NB4 (cell line): ENCODE data around the gene PLA2G12B.

Source experiments
- MYC ChIP-seq: IDR thresholded peaks from 2 replicates; pipeline ENCODE4 v1.6.1; 2011; ENCODE audit warnings: low read depth, low read length
- POLR2A ChIP-seq: IDR thresholded peaks from 2 replicates; pipeline ENCODE4 v1.6.1; 2011; ENCODE audit warnings: mild to moderate bottlenecking; ENCODE audit not compliant: insufficient read length; ENCODE audit errors: extremely low read depth
- TF ChIP-seq, protein P1 (sequence below): IDR thresholded peaks from one replicate; pipeline ENCODE4 v1.5.1; 2012; ENCODE audit warnings: low read depth, low read length
- TF ChIP-seq, protein P2 (sequence below): IDR thresholded peaks from 2 replicates; pipeline ENCODE4 v1.6.1; 2011; ENCODE audit warnings: low read depth, low read length

DNA sequence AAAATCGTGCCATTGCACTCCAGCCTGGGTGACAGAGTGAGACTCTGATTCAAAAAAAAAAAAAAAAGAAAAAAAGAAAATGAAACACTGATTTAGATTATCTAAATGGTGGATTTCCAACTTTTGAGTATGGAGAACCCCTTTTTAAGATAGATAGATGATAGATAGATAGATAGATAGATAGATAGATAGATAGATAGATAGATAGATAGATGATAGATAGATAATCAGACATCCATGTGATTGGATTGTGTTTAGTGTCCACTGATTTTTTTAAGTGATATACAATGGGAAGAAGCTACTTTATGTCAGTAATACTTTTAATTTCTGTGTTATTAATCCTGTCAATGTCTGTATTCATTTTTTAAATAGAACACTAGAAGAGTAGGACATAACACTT, 55.1 kb downstream of the PLA2G12B start:
- TF ChIP-seq, protein P1, sequence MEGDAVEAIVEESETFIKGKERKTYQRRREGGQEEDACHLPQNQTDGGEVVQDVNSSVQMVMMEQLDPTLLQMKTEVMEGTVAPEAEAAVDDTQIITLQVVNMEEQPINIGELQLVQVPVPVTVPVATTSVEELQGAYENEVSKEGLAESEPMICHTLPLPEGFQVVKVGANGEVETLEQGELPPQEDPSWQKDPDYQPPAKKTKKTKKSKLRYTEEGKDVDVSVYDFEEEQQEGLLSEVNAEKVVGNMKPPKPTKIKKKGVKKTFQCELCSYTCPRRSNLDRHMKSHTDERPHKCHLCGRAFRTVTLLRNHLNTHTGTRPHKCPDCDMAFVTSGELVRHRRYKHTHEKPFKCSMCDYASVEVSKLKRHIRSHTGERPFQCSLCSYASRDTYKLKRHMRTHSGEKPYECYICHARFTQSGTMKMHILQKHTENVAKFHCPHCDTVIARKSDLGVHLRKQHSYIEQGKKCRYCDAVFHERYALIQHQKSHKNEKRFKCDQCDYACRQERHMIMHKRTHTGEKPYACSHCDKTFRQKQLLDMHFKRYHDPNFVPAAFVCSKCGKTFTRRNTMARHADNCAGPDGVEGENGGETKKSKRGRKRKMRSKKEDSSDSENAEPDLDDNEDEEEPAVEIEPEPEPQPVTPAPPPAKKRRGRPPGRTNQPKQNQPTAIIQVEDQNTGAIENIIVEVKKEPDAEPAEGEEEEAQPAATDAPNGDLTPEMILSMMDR, result no peak
- TF ChIP-seq POLR2A, result no peak
- TF ChIP-seq, protein P2, sequence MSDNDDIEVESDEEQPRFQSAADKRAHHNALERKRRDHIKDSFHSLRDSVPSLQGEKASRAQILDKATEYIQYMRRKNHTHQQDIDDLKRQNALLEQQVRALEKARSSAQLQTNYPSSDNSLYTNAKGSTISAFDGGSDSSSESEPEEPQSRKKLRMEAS, result no peak
- no peak for TF ChIP-seq MYC
